SK-N-MC (cell line): Measurements from ENCODE around the gene FUS.

Experiments used
- DNase-seq: peaks from one replicate; pipeline ENCODE4 v3.0.0-alpha.2; 2011; ENCODE audit warnings: low read depth, low spot score
- H3K27ac ChIP-seq: fragments of 200-600 bp; sonication (generic); 2 replicates; pipeline ENCODE4 v1.5.1; 2016; ENCODE audit warnings: mixed run types
- H3K36me3 ChIP-seq: fragments of 200-600 bp; sonication (generic); 2 replicates; pipeline ENCODE4 v1.6.1; 2017; ENCODE audit warnings: antibody characterized with exemption, low read length, mixed read lengths; ENCODE audit not compliant: insufficient read depth
- H3K4me3 ChIP-seq: fragments of 200-600 bp; sonication (generic); 2 replicates; pipeline ENCODE4 v1.5.1; 2016
- H3K9ac ChIP-seq: fragments of 200-600 bp; sonication (generic); 2 replicates; pipeline ENCODE4 v1.8.0; 2017; ENCODE audit warnings: mixed run types, mixed read lengths; ENCODE audit not compliant: insufficient read length
- H3K9me3 ChIP-seq: fragments of 200-600 bp; sonication (generic); 2 replicates; pipeline ENCODE4 v1.6.1; 2017; ENCODE audit warnings: low read depth, mild to moderate bottlenecking, antibody characterized with exemption, low read length, moderate library complexity, mixed read lengths
- EZH2 ChIP-seq: fragments of 200-600 bp; sonication (generic); IDR thresholded peaks from one replicate; pipeline ENCODE4 v1.6.1; 2017; ENCODE audit warnings: antibody characterized with exemption
- FOXP2 ChIP-seq: optimal IDR thresholded peaks from 2 replicates; pipeline ENCODE3; 2011; ENCODE audit warnings: mild to moderate bottlenecking, moderate library complexity; ENCODE audit not compliant: insufficient read depth; ENCODE audit errors: extremely low read length, control extremely low read depth
- POLR2AphosphoS5 ChIP-seq: IDR thresholded peaks from 2 replicates; pipeline ENCODE4 v1.6.1; 2012; ENCODE audit warnings: mild to moderate bottlenecking, low read depth, low read length, borderline replicate concordance

The FUS gene

GRCh38 chr16:31181102-31181830, 1.3 kb downstream of the FUS start:
- DNase-seq: no peak
- H3K9me3 ChIP-seq: no peaks in the 10 kb centered on the region
- peak overlapping the region; percentile 97; the same call in 1 of the 2 replicates for H3K27ac ChIP-seq
- TF ChIP-seq FOXP2 (no peak), EZH2 (no peak), POLR2AphosphoS5 (no peak)
- H3K36me3 ChIP-seq: peaks cover 56% of the 10 kb centered on the region
- peak overlapping the region; percentile 99 for H3K9ac ChIP-seq
- H3K4me3 ChIP-seq: peak overlapping the region; percentile 90

GRCh38 chr16:31182391-31182790, 2.5 kb downstream of the FUS start:
- no peak overlapping the region for H3K27ac ChIP-seq
- peaks cover 67% of the 10 kb centered on the region for H3K36me3 ChIP-seq
- H3K9ac ChIP-seq: peak overlapping the region; percentile 99
- TF ChIP-seq FOXP2: no peak
- no peak for TF ChIP-seq POLR2AphosphoS5
- no peak for TF ChIP-seq EZH2
- DNase-seq: no peak
- peak overlapping the region; percentile 90 for H3K4me3 ChIP-seq
- no peaks in the 10 kb centered on the region for H3K9me3 ChIP-seq

GRCh38 chr16:31183432-31184428, 3.8 kb downstream of the FUS start:
- Histone ChIP-seq H3K9me3 (no peaks in the 10 kb centered on the region), H3K4me3 (peak overlapping the region; percentile 90), H3K9ac (peak overlapping the region; percentile 99), H3K36me3 (peaks cover 80% of the 10 kb centered on the region), H3K27ac (no peak overlapping the region)
- TF ChIP-seq POLR2AphosphoS5 (no peak), FOXP2 (no peak), EZH2 (no peak)
- no peak for DNase-seq

- H3K4me3 ChIP-seq: no peak overlapping the region
These were observed 4.9 kb downstream of the FUS start for GRCh38 chr16:31184888-31185287.

GRCh38 chr16:31185339-31185738, 5.4 kb downstream of the FUS start:
- no peak for DNase-seq
- Histone ChIP-seq H3K4me3 (no peak overlapping the region), H3K9me3 (no peaks in the 10 kb centered on the region), H3K27ac (no peak overlapping the region), H3K36me3 (peaks cover 96% of the 10 kb centered on the region), H3K9ac (no peak overlapping the region)
- TF ChIP-seq EZH2 (no peak), FOXP2 (no peak), POLR2AphosphoS5 (no peak)

More at GRCh38 chr16:31184888-31185287, 4.9 kb downstream of the FUS start:
- H3K9ac ChIP-seq: no peak overlapping the region
- TF ChIP-seq EZH2: no peak
- no peak for TF ChIP-seq POLR2AphosphoS5
- TF ChIP-seq FOXP2: no peak
- no peak overlapping the region for H3K27ac ChIP-seq
- H3K9me3 ChIP-seq: no peaks in the 10 kb centered on the region
- no peak for DNase-seq
- peaks cover 92% of the 10 kb centered on the region for H3K36me3 ChIP-seq

GRCh38 chr16:31186176-31186575, 6.2 kb downstream of the FUS start:
- DNase-seq: no peak
- H3K9ac ChIP-seq: no peak overlapping the region
- TF ChIP-seq POLR2AphosphoS5 (no peak), FOXP2 (no peak), EZH2 (no peak)
- H3K4me3 ChIP-seq: no peak overlapping the region
- no peak overlapping the region for H3K27ac ChIP-seq
- H3K36me3 ChIP-seq: peaks cover 100% of the 10 kb centered on the region
- H3K9me3 ChIP-seq: no peaks in the 10 kb centered on the region

- TF ChIP-seq POLR2AphosphoS5 (no peak), EZH2 (no peak), FOXP2 (no peak)
- Histone ChIP-seq H3K9me3 (no peaks in the 10 kb centered on the region), H3K9ac (no peak overlapping the region), H3K27ac (no peak overlapping the region), H3K4me3 (no peak overlapping the region), H3K36me3 (peaks cover 100% of the 10 kb centered on the region)
- no peak for DNase-seq
These were observed 7.2 kb downstream of the FUS start for GRCh38 chr16:31186930-31187807.

GRCh38 chr16:31187808-31188189, 7.9 kb downstream of the FUS start:
- H3K9ac ChIP-seq: no peak overlapping the region
- H3K36me3 ChIP-seq: peaks cover 100% of the 10 kb centered on the region
- no peak for DNase-seq
- no peak overlapping the region for H3K27ac ChIP-seq
- no peak for TF ChIP-seq FOXP2
- TF ChIP-seq POLR2AphosphoS5: no peak
- no peak for TF ChIP-seq EZH2
- H3K9me3 ChIP-seq: no peaks in the 10 kb centered on the region
- H3K4me3 ChIP-seq: no peak overlapping the region
